ENCODE results near the gene MMP24OS.

The MMP24OS gene

GRCh38 chr20:35290186-35290886 lies 12.4 kb upstream of the MMP24OS start:
- DNase-seq: no peak

GRCh38 chr20:35288325-35289060 lies 10.6 kb upstream of the MMP24OS start:
- no peak for DNase-seq

GRCh38 chr20:35287509-35288324 lies 9.8 kb upstream of the MMP24OS start:
- no peak for DNase-seq

- DNase-seq: no peak
Measured at GRCh38 chr20:35286899-35287508, 9.1 kb upstream of the MMP24OS start.

DNA sequence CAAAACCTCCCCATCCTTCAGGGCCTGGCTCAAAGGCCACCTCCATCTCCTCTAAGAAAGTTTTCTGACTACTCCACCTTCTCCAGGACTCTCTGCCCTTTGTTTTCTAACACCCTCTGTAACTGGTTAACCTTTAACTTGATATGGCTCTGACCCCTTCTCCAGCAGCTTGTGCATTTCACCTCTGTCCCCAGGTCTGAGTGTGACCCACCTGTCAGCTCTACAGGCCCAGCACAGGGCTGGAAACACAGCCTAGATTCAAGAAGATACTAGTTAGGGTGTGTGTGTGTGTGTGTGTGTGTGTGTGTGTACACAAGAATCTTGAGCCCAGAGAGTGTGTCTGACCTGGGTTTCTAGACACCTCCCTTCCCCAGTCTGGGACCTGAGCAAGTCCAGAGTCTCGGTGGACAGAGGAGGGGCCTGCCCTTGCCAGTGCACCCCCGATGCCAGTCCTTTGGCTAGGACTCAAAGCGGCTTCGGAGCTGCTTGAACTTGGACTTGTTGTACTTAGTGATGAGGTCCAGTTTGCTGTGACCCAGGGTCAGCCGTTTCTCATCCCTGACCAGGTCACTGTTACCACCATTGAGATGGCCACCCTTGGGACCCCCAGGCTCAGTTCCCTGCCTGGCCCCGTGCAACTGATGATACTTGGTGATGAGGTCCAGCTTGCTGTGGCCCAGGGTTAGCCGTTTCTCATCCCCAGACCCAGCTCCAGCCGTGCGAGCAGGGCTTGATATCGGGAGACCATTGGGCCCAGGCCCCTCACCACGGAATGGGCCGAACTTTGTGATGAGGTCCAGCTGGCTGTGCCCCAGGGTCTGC lies 8.4 kb upstream of the MMP24OS start:
- DNase-seq: no peak

- no peak for DNase-seq
Measured at GRCh38 chr20:35285806-35286076, 7.8 kb upstream of the MMP24OS start.

GRCh38 chr20:35284992-35285805 lies 7.3 kb upstream of the MMP24OS start:
- no peak for DNase-seq

- DNase-seq: peak; percentile 38
Measured at GRCh38 chr20:35284267-35284991, 6.5 kb upstream of the MMP24OS start, which contains the start of gene EIF6. Gene EIF6 (minus strand): TSS chr20:35284772. CDS start chr20:35284487, 285 bp downstream.

DNA sequence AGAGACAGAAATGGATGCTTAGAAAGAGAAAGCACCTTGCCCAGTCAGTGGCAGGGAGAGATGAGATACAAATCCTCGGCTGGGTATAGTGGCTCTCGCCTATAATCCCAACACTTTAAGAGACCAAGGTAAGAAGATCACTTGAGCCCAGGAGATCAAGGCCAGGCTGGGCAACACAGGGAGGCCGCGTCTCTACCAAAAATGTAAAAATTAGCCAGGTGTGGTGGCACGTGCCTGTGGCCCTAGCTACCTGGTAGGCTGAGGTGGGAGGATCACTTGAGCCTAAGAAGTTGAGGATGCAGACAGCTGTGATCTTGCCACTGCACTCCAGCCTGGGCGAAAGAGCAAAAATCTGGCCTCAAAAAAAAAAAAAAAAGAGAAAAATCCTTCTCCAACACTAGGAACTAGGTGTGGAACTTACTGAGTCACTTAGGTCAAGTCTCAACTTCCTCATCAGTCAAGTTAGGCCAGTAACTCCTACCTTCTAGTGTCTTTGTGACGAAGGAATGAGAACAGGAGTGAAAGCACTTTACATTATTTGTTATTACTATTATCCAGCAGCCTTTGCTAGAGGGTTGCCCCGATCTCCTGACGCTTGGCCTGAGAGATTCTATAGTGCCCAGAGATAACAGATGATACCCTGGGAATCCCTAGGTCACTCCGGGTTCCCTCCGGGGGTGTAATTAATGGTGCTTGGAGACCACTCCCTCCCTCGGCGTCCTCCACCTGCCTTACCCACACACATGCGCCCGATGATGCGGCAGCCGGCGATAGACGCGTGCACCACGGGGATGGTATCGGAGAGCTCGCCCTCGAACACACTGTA lies 5.7 kb upstream of the MMP24OS start:
- no peak for DNase-seq

- DNase-seq: no peak
Measured at GRCh38 chr20:35281506-35282101, 3.7 kb upstream of the MMP24OS start.

DNA sequence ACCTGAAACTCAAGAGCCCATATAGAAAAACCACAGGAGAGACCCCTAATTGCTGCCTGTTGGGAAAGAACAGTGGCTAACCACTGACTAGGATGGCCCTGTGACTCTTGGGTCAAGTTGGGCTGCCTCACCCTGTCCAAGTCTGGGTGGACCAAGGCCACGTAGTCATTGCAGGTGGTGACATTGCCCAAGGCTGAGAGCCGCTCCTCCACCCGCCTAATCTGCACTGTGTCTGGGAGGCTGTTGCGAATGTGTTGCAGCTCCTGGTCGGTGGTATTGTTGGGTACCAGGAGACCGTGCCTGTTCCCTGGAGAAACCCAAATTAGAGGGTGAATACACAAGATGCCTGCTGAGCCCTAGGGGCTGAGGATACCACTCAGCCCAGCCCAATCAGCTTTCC lies 2.6 kb upstream of the MMP24OS start:
- no peak for DNase-seq

DNA sequence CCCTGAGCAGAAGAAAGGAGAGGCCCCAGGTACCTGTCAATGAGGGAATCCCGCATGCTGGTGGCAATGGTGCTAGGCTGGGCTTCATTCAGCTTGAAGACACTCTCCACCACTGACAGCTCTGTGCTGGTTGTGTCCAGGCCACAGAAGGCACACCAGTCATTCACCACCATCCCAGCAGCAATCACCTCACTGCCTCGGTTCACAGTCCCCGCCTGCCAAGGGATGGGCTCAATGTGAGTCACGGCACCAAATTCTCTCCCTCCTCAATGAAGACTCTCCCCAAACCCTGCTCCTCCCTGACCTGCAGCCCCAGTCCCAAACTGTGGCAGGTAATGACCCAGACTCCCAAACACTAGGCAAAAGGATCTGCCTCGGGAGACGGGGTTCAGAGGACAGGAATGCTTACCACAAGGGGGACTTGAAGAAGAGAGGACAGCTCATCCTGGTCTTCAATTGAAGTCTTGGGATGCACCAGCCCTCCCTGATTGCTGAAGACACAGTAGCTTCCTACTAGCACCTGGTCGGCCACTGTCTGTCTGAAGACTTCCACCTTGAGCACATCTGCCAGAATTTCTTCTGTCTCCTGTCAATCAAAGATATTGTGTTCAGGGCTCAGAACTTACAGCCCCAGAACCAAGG lies 1.7 kb upstream of the MMP24OS start:
- DNase-seq: no peak

DNA sequence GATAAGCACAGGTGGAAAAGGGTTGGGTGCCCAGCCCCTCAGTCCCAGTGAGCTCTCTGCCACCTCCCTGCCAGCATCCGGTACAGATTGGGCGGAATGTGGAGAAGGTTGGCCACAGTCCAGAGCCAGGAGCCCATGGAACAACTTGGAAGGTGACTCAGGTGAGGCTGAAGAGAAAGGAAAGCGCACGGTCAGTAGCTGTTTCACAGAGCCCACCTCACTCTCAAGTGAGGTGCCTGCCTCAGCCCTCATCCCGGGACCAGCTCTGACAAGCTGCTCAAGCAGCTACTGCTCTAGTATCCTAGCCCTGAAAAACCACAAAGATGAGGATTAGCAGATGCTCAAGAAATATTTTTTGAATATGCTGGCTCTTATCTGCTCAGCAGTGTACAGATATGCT lies 1.1 kb upstream of the MMP24OS start:
- no peak for DNase-seq

GRCh38 chr20:35277127-35277526 lies 795 bp downstream of the MMP24OS start:
- no peak for DNase-seq

GRCh38 chr20:35276408-35276807 lies 1.5 kb downstream of the MMP24OS start:
- no peak for DNase-seq

GRCh38 chr20:35275741-35276251 lies 2.1 kb downstream of the MMP24OS start:
- no peak for DNase-seq

DNA sequence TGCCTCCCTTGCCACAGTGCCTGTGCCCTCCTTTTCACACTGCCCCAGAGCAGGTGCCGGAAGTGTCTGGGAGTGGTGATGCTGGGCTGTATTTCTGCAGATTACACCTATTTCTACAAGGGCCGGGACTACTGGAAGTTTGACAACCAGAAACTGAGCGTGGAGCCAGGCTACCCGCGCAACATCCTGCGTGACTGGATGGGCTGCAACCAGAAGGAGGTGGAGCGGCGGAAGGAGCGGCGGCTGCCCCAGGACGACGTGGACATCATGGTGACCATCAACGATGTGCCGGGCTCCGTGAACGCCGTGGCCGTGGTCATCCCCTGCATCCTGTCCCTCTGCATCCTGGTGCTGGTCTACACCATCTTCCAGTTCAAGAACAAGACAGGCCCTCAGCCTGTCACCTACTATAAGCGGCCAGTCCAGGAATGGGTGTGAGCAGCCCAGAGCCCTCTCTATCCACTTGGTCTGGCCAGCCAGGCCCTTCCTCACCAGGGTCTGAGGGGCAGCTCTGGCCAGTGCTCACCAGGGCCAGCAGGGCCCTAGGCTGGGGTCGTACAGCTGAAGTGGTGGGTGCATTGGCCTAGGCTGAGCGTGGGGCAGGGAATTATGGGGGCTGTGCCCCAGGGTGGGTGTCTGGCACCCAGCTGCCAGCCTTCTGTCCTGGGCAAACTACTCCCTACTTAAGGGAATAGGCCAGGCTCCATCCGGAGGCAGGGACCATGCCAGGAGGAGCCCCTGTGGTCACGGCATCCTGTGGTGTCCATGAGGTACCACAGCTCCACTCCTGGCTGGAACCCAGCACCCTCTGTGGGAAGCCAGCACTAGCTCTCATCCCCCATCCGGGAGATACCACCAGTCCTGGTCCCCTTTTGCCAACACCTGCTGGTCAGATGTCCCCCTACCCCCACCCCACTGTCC lies 3.5 kb downstream of the MMP24OS start:
- no peak for DNase-seq

All from SIG-M5 (cell line).